HG03280 (cell line): ENCODE results near the gene REN.

Source experiments
- ATAC-seq: cut with Tn5 transposase; IDR thresholded peaks from one replicate; pipeline ENCODE4 v1.9.1; 2021; ENCODE audit warnings: mild to moderate bottlenecking, moderate library complexity; ENCODE audit not compliant: unreplicated experiment

Gene REN

DNA sequence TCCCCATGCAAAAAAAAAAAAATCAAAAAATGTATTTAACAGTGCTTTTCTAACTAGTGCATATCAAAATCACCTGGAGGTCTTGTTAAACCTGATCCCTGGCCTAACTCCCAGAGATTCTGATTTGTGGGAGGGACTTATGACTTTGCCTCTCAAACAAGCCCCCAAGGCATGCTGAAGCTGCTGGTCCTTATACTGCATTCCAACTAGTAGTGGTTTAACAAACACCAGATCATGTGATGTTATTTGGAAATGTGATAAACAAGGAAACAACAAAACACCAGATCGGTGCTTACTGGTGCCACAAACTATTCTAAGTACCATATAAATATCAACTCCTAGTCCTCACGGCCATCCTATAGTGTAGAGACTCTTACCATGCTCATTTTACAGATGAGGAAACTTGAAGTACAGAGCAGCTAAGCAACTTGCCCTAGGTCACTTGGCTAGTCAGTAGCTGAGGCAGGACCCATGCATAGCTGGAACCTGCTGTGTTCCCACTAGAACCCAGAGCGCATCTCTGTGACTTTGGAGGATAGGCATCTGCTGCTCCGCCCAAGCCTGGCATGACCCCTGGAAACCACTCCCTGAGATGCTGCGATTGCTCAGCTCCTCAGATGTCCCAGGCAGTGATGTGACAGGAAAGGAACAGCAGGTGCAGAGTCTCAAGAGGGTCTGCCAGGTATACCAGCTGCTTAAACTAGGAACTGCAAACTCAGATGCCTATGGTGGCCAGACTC is 55.1 kb downstream of the REN start:
- ATAC-seq = no peak

DNA sequence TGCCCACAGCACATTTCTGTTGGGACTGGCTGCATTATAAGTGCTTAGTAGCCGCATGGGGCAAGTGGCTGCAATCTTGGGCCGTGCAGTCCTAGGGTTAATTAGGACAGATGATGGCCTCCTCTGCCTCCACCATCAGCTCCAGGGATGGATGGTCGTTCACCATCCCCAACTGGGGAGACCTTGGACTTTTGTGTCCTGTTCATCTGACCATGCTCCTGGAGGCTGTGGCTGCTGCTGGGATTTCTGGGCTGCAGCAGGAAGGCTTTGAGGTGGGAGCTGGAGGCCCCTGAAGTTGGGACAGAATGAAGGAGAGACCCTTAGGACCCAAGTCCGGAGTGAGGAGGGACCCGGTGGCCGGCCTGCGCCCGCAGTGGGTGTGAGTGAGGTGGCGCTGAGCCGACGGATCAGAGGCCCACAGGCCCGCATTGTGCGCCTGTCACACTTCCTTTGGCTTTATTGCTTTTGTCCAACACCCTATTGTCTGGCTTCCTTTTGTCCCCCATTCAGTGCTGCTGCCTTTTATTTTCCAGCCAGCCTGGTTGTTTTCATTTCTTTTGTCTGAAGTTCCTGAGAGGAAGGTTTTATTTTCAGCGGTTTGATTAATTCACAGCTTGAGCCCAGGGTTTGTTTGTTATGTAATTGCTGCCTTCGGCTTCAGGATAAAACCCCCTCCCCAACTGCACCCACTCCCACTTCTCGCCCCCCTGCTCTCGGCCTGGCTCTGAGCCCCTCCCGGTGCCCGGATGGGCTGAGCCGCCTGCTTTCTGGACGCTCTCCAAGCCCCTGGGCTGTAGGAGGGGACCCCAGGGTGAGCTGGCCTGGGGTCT is 57.6 kb downstream of the REN start:
- no peak for ATAC-seq

DNA sequence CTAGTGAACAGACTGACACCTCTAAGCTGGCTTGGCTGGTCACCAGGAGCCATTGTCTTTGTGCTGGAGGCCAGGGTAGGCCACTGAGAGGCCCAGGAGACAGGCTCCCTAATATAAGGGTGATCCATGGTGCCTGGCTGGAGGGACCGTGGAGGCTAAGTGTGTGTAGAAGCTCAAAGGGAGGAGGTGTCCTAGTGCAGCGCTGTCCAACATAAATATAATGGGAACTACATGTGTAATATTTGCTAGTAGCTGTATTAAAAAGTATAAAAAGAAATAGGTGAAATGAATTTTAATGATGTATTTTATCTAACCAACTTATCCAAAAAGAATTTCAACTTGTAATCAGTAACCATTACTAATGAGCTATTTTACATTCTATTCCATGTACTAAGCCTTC is 58.2 kb downstream of the REN start:
- ATAC-seq = no peak

- no peak for ATAC-seq
Observed at GRCh38 chr1:204106825-204107224, 59.3 kb downstream of the REN start.

DNA sequence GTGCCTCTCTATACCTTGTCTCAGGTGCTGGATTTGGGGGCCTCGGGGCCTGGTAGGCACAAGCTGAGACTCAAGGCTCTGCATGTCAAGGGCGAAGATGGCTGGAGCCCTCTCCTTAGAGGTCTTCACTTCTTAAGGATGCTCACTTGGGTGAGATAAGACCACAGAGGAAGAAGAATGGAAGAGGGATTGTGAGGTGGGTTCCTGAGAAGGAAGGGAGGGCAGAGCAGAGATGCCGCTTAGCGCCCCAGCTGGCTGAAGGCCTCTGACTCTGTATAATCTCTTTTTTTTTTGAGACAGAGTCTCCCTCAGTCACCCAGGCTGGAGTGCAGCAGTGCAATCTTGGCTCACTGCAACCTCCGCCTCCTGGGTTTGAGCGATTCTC is 61.0 kb downstream of the REN start:
- no peak for ATAC-seq
